GM18505 (cell line): Measurements from ENCODE around the gene APEH.

ENCODE experiments used
- ATAC-seq: cut with Tn5 transposase; IDR thresholded peaks from one replicate; pipeline ENCODE4 v1.9.1; 2021; ENCODE audit not compliant: unreplicated experiment
- POLR2A ChIP-seq: IDR thresholded peaks from 4 replicates; pipeline ENCODE4 v1.6.1; 2011; ENCODE audit warnings: borderline replicate concordance; ENCODE audit not compliant: insufficient read depth, insufficient read length; ENCODE audit errors: extremely low read depth

The APEH gene

GRCh38 chr3:49642708-49643145 is 31.4 kb upstream of the APEH start:
- no peak for TF ChIP-seq POLR2A

DNA sequence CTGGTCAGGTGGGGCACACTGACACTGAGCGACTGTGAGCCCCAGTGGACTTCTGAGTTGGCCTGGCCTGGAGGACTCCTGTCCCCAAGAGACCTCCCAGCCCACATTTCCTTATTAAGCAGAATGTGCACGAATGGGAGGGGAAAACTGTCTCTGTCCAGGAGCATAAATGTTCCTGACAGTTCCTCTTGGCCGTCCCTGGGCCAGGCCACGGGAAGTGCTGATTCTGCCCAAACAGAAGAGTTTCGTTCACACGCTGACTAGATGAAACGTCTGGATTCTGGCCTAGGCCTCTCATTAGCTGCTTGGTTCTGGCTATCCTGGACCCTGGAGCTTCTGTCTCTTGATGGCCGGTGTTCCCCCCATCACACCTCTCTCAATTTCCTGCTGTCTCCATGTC is 29.5 kb upstream of the APEH start:
- ATAC-seq = no peak
- TF ChIP-seq POLR2A = no peak

More at GRCh38 chr3:49642708-49643145, 31.4 kb upstream of the APEH start:
- no peak for ATAC-seq

DNA sequence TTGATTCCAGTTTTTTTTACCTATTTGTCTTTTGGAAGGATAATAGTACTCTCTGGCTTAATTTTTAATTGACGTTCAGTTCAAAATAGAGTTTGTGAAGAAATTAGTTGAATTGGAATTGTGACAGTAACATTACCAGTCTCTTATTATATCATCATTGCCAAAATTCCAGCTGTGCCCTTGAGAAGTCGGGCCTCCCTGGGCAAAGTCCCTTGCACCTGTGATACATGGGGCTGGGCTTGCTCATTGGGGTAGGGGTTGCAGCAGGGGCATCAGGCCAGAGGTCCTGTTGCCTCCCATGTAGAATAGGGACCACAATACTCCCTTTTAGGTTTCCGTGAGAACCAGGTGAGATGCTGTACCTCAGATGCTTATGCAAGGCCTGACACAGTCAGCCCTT is 27.9 kb upstream of the APEH start:
- no peak for ATAC-seq
- TF ChIP-seq POLR2A = no peak

- no peak for ATAC-seq
- TF ChIP-seq POLR2A = no peak
These were observed 26.4 kb upstream of the APEH start for GRCh38 chr3:49647741-49648140.

DNA sequence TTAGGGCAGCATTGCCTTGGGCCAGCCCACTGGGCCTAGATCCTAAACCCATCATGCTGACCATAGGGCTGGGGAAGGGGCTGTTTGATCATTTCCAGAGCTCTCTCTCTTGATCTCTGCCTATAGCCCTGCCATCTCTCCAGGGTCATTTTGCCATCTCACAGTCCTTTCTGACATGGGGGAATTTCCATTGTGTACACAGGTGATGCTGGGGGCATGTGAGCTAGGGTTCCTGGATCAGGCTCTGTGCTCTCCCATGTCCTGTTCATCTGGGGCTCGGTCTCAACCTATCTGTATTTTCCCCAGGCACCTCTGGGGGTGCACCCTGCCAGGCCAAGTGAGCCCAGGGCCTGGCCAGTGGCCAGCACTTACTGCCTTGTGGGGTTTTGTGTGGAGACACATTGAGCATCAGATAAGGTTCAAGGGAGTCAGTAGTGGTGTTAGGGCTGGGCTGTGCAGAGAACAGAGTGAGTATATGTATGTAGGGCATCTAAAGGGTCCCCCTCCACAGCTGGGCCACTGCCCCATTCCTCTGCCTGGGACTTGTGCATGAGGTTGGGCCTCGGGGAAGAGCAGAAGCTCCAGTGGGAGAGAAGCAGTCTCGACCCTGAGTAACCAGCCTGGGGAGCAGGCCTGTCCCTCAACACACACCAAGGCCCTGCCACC is 25.7 kb upstream of the APEH start:
- no peak for TF ChIP-seq POLR2A
- no peak for ATAC-seq

- ATAC-seq = no peak
- no peak for TF ChIP-seq POLR2A
These were observed 24.6 kb upstream of the APEH start for GRCh38 chr3:49649576-49649975.

GRCh38 chr3:49650177-49650576 is 24.0 kb upstream of the APEH start:
- no peak for ATAC-seq
- TF ChIP-seq POLR2A = no peak

GRCh38 chr3:49650637-49651036 is 23.5 kb upstream of the APEH start:
- no peak for ATAC-seq
- no peak for TF ChIP-seq POLR2A

- ATAC-seq = no peak
These were observed 21.8 kb upstream of the APEH start for GRCh38 chr3:49652218-49652902.

DNA sequence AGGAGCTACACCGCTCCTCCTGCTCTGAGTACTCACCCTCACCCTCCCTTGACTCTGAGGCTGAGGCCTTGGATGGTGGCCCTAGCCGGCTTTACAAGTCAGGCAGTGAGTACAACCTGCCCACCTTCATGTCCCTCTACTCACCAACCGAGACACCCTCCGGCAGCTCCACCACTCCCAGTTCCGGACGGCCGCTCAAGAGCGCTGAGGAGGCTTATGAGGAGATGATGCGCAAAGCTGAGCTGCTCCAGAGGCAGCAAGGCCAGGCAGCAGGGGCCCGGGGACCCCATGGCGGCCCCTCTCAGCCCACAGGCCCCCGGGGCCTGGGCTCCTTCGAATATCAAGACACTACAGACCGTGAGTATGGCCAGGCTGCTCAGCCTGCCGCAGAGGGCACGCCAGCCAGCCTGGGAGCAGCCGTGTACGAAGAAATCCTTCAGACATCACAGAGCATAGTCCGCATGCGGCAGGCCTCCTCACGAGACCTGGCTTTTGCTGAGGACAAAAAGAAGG is 21.2 kb upstream of the APEH start:
- ATAC-seq = no peak
- no peak for TF ChIP-seq POLR2A

More at GRCh38 chr3:49652218-49652902, 21.8 kb upstream of the APEH start:
- TF ChIP-seq POLR2A = no peak

GRCh38 chr3:49653621-49654020 is 20.5 kb upstream of the APEH start:
- no peak for ATAC-seq
- no peak for TF ChIP-seq POLR2A

- no peak for ATAC-seq
- no peak for TF ChIP-seq POLR2A
These were observed 19.9 kb upstream of the APEH start for GRCh38 chr3:49654176-49654825.

DNA sequence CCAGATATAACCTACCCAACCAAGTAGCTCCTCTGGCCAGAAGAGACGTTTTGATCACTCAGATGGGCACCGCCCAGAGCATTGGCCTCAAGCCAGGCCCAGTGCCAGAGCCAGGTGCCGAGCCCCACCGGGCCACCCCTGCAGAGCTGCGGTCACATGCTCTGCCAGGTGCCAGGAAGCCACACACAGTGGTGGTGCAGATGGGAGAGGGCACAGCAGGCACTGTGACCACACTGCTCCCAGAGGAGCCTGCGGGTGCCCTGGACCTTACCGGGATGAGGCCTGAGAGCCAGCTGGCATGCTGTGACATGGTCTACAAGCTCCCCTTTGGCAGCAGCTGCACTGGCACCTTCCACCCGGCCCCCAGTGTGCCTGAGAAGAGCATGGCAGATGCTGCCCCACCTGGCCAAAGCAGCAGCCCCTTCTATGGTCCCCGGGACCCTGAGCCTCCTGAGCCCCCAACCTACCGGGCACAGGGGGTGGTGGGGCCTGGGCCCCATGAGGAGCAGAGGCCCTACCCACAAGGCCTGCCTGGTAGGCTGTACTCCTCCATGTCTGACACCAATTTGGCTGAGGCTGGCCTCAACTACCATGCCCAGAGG is 19.1 kb upstream of the APEH start:
- no peak for TF ChIP-seq POLR2A
- ATAC-seq = no peak
